ENCODE measurements around the gene UXS1.

The UXS1 gene

GRCh38 chr2:106098081-106098480, 96.0 kb downstream of the UXS1 start:
- TF ChIP-seq CTCF (IDR thresholded peaks at IDR 0.05; ENCODE audit: low read depth, low read length) = peak; percentile 12
- no peak for DNase-seq (ENCODE audit: extremely low read depth, low read depth)

GRCh38 chr2:106097038-106098000, 96.8 kb downstream of the UXS1 start:
- no peak for DNase-seq (ENCODE audit: extremely low read depth, low read depth)
- no peak for TF ChIP-seq CTCF (IDR thresholded peaks at IDR 0.05; ENCODE audit: low read depth, low read length)

GRCh38 chr2:106096299-106097037, 97.6 kb downstream of the UXS1 start:
- no peak for DNase-seq (ENCODE audit: extremely low read depth, low read depth)
- no peak for TF ChIP-seq CTCF (IDR thresholded peaks at IDR 0.05; ENCODE audit: low read depth, low read length)

GRCh38 chr2:106095478-106096298, 98.4 kb downstream of the UXS1 start:
- TF ChIP-seq CTCF (IDR thresholded peaks at IDR 0.05; ENCODE audit: low read depth, low read length) = no peak

GRCh38 chr2:106094131-106094841, 99.8 kb downstream of the UXS1 start:
- no peak for TF ChIP-seq CTCF (IDR thresholded peaks at IDR 0.05; ENCODE audit: low read depth, low read length)
- no peak for DNase-seq (ENCODE audit: extremely low read depth, low read depth)

More at GRCh38 chr2:106095478-106096298, 98.4 kb downstream of the UXS1 start:
- DNase-seq (ENCODE audit: extremely low read depth, low read depth) = no peak

GRCh38 chr2:106090916-106091618, 103.0 kb downstream of the UXS1 start:
- DNase-seq (ENCODE audit: extremely low read depth, low read depth) = no peak
- no peak for TF ChIP-seq CTCF (IDR thresholded peaks at IDR 0.05; ENCODE audit: low read depth, low read length)
